Subcutaneous adipose tissue (tissue), 4 donors: ENCODE data around the gene ZMYND10. TPM values are rescaled to one million over a fixed set of nuclear protein-coding genes. Genes with fewer than 3 reads are reported as not detected.

Source experiments
- total RNA-seq, 4 donors: library from RNA; depleted of rRNA; stranded (reverse); fragments of >200 nt; gene quantifications; one replicate each; pipeline ENCODE4 v1.1.0, GENCODE V29; 2016
- TF ChIP-seq, protein P1 (sequence below): fragments of 450-650 bp; IDR thresholded peaks from one replicate; pipeline ENCODE4 v1.5.1; 2016; ENCODE audit warnings: low read depth, mild to moderate bottlenecking, control low read depth, antibody characterized with exemption, moderate library complexity

Gene ZMYND10
- total RNA-seq, 4 donors from 2014 or later: 1.5 TPM; not detected in 3

DNA sequence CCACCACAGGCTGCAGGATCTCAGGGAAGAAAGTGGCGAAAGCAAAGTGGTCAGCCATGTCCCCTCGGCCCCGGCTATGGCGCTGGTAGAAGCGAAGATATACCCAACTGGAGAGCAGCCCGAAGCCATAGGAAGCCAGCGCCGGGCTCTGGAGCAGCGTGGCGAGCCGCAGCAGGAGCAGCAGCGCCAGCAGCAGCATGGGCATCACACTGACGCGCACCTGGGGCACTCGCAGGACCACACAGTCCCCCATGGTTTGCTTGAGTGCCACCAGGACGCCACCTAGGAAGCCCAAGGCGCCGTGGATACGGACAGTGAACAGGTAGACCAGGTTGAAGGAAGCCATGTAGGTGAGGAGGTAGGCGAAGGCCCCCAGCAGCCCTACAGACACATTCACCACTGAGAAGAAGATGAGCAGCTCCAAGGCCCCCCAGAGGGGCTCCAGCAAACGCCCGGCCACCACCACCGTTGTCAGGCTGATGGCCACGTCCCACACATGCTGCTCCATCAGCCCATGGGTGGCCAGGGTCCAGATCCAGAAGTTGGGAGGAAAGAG lies 12.9 kb upstream of the ZMYND10 start:
- TF ChIP-seq, protein P1, sequence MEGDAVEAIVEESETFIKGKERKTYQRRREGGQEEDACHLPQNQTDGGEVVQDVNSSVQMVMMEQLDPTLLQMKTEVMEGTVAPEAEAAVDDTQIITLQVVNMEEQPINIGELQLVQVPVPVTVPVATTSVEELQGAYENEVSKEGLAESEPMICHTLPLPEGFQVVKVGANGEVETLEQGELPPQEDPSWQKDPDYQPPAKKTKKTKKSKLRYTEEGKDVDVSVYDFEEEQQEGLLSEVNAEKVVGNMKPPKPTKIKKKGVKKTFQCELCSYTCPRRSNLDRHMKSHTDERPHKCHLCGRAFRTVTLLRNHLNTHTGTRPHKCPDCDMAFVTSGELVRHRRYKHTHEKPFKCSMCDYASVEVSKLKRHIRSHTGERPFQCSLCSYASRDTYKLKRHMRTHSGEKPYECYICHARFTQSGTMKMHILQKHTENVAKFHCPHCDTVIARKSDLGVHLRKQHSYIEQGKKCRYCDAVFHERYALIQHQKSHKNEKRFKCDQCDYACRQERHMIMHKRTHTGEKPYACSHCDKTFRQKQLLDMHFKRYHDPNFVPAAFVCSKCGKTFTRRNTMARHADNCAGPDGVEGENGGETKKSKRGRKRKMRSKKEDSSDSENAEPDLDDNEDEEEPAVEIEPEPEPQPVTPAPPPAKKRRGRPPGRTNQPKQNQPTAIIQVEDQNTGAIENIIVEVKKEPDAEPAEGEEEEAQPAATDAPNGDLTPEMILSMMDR: no peak

DNA sequence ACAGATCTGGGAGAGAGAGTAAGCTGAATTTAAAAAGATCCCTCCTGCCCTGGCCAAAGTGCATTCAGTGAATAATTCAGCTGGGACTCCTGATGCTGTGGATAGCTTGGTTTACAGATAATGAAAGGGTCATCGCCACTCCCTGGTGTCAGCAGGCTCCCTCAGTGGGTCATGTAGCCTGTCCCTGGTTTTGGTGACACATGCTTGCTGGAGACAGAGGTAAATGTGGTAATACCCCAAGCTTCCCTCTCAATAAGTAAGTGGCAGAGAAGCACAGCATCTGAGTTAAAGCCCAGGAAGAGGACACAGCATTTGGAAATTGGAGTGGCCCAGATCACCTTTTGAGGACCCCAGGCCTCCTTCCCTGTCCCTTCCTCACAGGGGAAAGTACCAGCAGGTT lies 11.9 kb upstream of the ZMYND10 start:
- TF ChIP-seq, protein P1: no peak

DNA sequence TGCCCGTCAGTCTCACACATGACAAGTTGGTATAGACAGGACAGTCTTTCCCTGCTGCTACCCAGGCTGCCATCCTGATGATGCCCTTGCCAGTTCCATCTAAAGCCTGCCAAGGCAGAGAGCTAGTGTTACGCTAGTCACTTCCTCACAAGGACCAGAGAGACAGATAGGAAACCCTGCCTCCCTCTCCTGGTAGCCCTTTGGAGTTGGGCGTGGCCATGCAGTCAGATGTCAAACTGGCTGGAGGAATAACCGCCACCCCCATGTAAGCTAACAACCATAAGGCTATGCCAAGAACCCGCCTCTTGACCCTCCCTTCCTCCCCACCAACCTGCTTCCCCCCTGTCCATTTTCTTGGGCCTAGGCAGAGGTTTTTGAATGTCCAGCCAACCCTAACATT lies 11.0 kb upstream of the ZMYND10 start:
- TF ChIP-seq, protein P1: no peak

DNA sequence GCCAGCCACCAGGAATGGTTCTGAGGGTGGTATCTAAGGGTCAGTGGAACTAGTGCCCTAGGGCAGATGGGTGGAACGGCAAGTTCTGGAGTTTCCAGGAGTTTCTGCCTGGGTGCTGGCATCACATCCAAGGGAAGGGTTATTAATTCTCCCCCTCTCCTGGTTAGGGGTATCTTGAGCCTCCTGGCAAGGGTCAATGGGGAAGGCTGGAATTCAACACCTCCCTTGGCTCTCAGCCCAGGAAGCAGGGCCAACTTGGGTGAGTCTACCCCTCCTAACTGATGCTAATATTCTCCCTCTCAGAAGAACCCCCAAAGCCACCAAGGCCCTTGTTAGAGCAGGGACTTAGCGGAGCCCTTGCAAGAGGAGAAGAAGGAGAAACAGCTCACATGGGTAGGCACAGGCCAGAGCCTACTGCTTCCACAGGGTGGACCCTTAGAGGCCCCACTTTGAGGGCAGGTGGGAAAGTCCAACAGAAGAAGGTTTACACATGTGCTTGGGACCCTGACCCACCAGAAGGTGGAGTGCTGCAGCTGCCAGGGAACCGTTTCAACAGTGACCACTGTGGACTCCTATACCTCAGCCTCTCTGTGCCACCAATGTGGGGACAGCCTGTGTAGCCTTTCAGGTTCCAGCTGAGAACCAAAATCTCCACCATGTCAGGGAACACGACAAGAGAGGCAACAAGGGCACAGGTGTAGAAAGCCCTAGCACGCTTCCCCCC lies 10.5 kb upstream of the ZMYND10 start:
- TF ChIP-seq, protein P1: no peak

DNA sequence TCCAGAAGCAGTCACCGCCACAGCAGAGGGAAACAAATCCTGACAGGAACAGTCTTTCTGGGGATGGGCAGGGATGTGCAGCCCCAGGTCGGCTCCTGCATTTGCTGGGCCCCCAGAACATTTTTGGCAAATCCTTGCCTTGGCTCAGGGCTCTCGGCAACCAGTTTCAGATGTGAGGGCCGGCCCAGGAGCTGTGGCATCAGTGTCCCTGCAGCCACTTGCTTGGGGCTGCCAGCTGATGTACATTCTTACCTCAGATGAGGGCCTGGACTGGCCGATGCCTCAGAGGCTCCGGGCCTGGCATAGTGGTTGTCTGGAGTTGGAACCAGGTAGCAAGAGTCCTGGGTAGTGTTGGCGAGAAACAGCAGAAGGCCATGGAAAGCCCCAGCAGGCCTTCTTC lies 9.3 kb upstream of the ZMYND10 start:
- TF ChIP-seq, protein P1: no peak

DNA sequence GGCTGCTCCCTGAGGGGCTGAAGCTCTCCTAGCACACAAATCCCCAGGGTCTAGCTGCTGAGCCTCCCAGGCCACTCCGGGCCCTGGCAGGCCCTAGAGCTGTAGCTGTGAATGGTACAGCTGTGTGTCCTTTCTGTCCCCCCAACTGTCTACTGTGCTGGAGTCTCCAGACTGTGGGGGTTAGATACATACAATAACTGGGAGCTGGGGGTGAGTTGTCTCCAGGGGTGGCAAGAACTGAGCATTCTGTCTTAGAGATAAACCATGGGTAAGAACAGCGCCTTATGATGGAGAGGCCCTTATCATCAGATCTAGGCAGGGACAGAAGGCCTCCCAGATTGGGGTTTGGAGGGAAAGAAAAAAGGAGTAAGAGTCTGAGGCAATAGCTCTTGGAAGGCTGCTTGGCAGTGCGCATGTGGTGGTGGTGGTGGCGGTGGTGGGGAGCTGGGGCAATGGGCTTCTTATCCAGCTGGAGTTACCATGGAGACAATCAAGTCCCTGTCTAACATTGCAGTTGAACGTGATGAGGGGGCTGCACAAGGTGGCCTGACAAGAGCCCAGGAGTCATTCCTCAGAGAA lies 8.7 kb upstream of the ZMYND10 start:
- TF ChIP-seq, protein P1: no peak

DNA sequence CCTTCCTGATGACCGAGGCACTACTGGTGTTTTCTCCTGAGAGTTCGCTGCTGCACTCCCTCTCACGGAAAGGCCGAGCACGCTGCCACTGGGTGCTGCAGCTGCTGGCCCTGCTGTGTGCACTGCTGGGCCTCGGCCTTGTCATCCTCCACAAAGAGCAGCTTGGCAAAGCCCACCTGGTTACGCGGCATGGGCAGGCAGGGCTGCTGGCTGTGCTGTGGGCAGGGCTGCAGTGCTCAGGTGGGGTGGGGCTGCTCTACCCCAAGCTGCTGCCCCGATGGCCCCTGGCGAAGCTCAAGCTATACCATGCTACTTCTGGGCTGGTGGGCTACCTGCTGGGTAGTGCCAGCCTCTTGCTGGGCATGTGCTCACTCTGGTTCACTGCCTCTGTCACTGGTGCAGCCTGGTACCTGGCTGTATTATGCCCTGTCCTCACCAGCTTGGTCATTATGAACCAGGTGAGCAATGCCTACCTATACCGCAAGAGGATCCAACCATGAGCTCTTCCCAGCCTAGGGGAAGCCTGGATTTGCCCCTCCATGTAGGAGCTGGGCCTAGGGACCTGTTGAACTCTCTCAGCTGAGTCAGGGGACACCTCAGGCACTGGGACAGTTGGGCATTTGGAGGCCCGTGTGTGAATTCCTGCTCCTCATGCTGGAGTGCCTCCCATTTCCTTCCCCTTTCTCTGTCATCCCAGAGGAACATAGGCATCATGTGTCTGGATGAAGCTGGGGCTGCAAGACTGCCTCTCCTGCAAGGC lies 7.9 kb upstream of the ZMYND10 start:
- TF ChIP-seq, protein P1: no peak
